Stimulated activated CD4-positive, alpha-beta T cell treated with anti-CD3 and anti-CD28 coated beads, Interleukin-12 subunit alpha, Interleukin-12 subunit beta, amount 100 ng/mL, for 4 hours (primary cell): ENCODE results near the gene CTNND2.

Experiments used
- DNase-seq: peaks from one replicate; pipeline ENCODE4 v3.0.0-alpha.2; 2020

The CTNND2 gene

DNA sequence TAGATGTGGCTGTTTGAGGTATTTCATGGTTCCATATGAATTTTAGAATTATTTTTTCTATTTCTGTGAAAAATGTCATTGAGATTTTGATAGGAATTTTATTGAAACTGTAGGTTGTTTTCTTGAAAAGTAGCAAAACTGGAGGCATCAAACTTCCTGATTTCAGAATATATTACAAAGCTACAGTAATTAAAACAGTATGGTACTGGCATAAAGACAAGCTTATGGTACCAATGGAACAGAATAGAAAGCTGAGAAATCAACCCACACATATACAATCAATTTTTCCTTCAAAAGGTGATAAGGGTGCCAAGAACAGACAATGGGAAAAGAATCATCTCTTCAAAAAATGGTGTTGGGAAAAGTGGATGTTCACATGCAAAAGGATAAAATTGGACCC lies 945.5 kb downstream of the CTNND2 start:
- no peak for DNase-seq

GRCh38 chr5:10949856-10950630 lies 954.2 kb downstream of the CTNND2 start:
- no peak for DNase-seq

GRCh38 chr5:10946050-10946449 lies 958.2 kb downstream of the CTNND2 start:
- DNase-seq: no peak

- DNase-seq: no peak
These were observed 962.3 kb downstream of the CTNND2 start for GRCh38 chr5:10941900-10942299.

GRCh38 chr5:10936081-10936855 lies 968.0 kb downstream of the CTNND2 start:
- DNase-seq: no peak

- no peak for DNase-seq
These were observed 968.7 kb downstream of the CTNND2 start for GRCh38 chr5:10935536-10935935.

DNA sequence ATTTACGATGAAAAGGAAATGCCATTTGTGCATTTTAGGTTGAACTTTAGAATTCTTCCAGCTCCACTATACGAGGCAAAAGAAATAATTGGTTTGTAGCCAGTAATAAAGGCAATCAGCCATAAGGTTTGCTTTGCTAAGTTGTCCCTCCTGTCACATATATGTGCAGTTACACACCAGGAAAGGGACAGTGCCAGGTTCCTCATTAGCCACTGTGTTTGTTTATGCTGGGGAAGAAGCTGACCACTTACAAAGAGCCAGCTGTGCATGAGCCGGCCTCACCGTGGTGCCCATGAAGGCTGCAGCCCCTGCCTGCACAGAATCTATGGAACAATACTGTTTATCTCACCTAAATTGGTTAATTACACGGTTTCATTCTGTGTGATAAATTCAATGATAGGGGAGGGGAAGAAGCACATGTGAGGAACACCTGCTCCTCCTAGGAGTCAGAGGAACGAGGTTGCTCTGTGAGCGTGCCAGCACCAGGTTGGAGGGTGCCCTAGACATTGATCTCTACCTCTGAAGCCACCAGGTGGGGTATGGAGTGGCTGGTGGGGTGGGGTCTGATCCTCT lies 969.4 kb downstream of the CTNND2 start:
- no peak for DNase-seq

- no peak for DNase-seq
These were observed 971.1 kb downstream of the CTNND2 start for GRCh38 chr5:10933121-10933520.

- DNase-seq: no peak
These were observed 971.8 kb downstream of the CTNND2 start for GRCh38 chr5:10932426-10932825.

GRCh38 chr5:10927608-10928007 lies 976.6 kb downstream of the CTNND2 start:
- DNase-seq: no peak

DNA sequence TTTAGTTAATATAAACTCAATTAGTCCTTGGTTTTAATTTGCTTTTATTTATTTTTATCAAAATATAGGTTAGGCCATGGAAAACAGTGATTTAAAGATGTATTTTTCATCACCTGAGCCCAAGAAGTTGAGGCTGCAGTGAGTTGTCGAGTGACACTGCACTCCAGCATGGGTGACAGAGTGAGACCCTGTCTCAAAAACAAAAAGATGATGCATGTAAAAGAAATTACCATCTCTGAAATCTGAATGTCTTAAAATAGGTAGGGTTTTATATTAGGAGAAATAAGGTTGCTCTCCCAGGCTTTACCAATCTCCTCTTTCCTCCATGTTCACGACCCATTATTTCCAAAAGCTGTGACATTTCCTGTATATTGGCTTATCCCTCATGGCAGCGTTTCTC lies 980.9 kb downstream of the CTNND2 start:
- no peak for DNase-seq
